Naive thymus-derived CD4-positive, alpha-beta T cell (primary cell): ENCODE data around the gene SLC66A2. TPM values are rescaled to one million over a fixed set of nuclear protein-coding genes. Genes with fewer than 3 reads are reported as not detected.

Source experiments
- ATAC-seq: fragments of 150-1000 bp; cut with Tn5 transposase; 2 replicates; pipeline ENCODE4 v1.10.0; 2021; ENCODE audit warnings: mild to moderate bottlenecking, moderate library complexity
- CTCF ChIA-PET: fragments of 350-600 bp; sonication (Branson Sonifier 250); formaldehyde crosslinking; loops from one replicate; lab custom pipeline; 2021; ENCODE audit warnings: antibody characterized with exemption; lab: Charles Lee
- POLR2A ChIA-PET: fragments of 350-600 bp; sonication (Branson Sonifier 250); formaldehyde crosslinking; loops from one replicate; lab custom pipeline; 2021; ENCODE audit warnings: antibody characterized with exemption, inconsistent platforms; lab: Charles Lee
- DNase-seq, 9 donors: peaks; one replicate each; pipeline versions ENCODE4 v3.0.0 to v3.0.0-alpha.2; 2020 to 2022; ENCODE audit warnings: mixed read lengths in 1 of 9
- H3K27ac ChIP-seq: one replicate; pipeline ENCODE4 v1.7.0; 2013; ENCODE audit warnings: mild to moderate bottlenecking, low read depth, low read length, moderate library complexity
- H3K27me3 ChIP-seq, 2 donors: one replicate each; pipeline ENCODE4 v1.7.0; 2013; ENCODE audit warnings: low read length in 2 of 2, mild to moderate bottlenecking in 2 of 2, moderate library complexity in 2 of 2; ENCODE audit not compliant: control insufficient read depth in 2 of 2, insufficient read depth in 2 of 2
- H3K36me3 ChIP-seq, 3 experiments: 1 replicate in 2 of 3; 2 replicates in 1 of 3; pipeline ENCODE4 v1.7.0; 2013; ENCODE audit warnings: low read length in 3 of 3, mild to moderate bottlenecking in 3 of 3, moderate library complexity in 1 of 3; ENCODE audit not compliant: insufficient read depth in 3 of 3, control insufficient read depth in 2 of 3
- H3K4me1 ChIP-seq, 2 donors: one replicate each; pipeline ENCODE4 v1.7.0; 2013; ENCODE audit warnings: low read length in 2 of 2, mild to moderate bottlenecking in 2 of 2, moderate library complexity in 1 of 2; ENCODE audit not compliant: control insufficient read depth in 2 of 2, insufficient read depth in 2 of 2
- H3K4me3 ChIP-seq: 2 replicates; pipeline ENCODE4 v1.7.0; 2013; ENCODE audit warnings: mild to moderate bottlenecking, low read length
- H3K9me3 ChIP-seq, 3 experiments: 1 replicate in 2 of 3; 2 replicates in 1 of 3; pipeline ENCODE4 v1.7.0; 2013; ENCODE audit warnings: low read length in 3 of 3; ENCODE audit not compliant: control insufficient read depth in 2 of 3
- H3K27ac Mint-ChIP-seq, 9 donors: one replicate each; pipeline ENCODE4 v1.8.0; 2020 to 2022; ENCODE audit warnings: mixed read lengths in 9 of 9, mild to moderate bottlenecking in 8 of 9, moderate library complexity in 5 of 9, inconsistent platforms in 2 of 9
- H3K27me3 Mint-ChIP-seq, 5 donors: one replicate each; pipeline ENCODE4 v1.8.0; 2021 to 2022; ENCODE audit warnings: mixed read lengths in 5 of 5, mild to moderate bottlenecking in 1 of 5
- H3K36me3 Mint-ChIP-seq, 5 donors: one replicate each; pipeline ENCODE4 v1.8.0; 2020 to 2022; ENCODE audit warnings: mixed read lengths in 5 of 5, mild to moderate bottlenecking in 3 of 5, inconsistent platforms in 1 of 5
- H3K4me1 Mint-ChIP-seq, 7 donors: one replicate each; pipeline ENCODE4 v1.8.0; 2020 to 2022; ENCODE audit warnings: mixed read lengths in 7 of 7, mild to moderate bottlenecking in 3 of 7, inconsistent platforms in 1 of 7
- H3K4me3 Mint-ChIP-seq, 10 donors: one replicate each; pipeline ENCODE4 v1.8.0; 2020 to 2022; ENCODE audit warnings: mild to moderate bottlenecking in 10 of 10, mixed read lengths in 10 of 10, moderate library complexity in 6 of 10, inconsistent platforms in 2 of 10
- H3K9me3 Mint-ChIP-seq, 11 donors: one replicate each; pipeline ENCODE4 v1.8.0; 2020 to 2022; ENCODE audit warnings: mixed read lengths in 11 of 11, mild to moderate bottlenecking in 4 of 11, inconsistent platforms in 1 of 11, moderate library complexity in 1 of 11
- intact Hi-C, 2 donors: fragments of 100-400 bp; cut with micrococcal nuclease; formaldehyde crosslinking; loops; one replicate each; pipeline ENCODE4 v1.15.1; 2023
- polyA plus RNA-seq, 2 donors: library from polyadenylated mRNA; unstranded; fragments of 300-500 nt; fragmentation: Illumina TruSeq; gene quantifications; one replicate each; pipeline ENCODE4 v1.2.3, GENCODE V29; 2021
- total RNA-seq, 6 experiments: library from RNA in 5 of 6; stranded (reverse) in 5 of 6; gene quantifications; 1 replicate in 5 of 6; 2 replicates in 1 of 6; pipeline ENCODE4 v1.2.3 and lab custom pipeline; 2021 to 2026

The SLC66A2 gene
- total and polyA plus RNA-seq, 7 experiments from 2014 or later, result 14.9 to 106 (median 34.1) TPM

DNA sequence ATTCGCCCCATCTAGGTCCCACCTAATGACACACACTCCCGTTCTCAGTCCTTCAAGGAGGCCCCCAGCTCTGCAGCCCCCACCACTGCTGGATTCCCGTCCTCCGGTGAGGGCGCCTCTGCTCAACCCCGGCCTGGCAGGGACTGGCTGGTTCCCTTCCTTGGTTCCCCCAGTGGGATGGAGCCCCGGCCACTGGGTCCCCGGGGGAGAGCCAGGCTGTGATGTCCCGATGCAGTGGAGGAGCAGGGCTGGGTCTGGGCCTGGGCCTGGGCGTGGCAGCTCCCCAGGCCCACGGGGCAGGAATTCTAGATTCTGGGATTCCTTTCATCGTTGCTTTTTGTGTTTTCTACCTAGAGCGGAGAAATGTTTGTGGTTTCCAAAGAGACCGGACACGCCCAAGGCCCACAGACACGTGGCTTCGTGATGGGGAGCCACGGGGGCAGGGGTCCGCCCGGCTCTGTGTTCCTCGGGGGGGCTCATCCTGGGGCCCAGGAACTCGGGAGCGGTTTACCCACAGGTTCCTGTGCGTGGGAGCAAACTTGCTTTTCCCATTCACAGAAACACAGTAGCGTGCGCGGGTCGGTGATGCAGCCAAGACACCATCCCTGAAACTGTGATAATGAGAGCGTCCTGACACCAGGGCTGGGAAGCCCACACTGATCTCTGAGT is 67.0 kb downstream of the SLC66A2 start:
- peak in 1 of 9 donors; percentile 17 for DNase-seq
- Histone ChIP-seq H3K4me3 (no peak overlapping the region), H3K36me3 (no peaks in the 10 kb centered on the region), H3K9me3 (peaks cover 0 to 10% (median 0%) of the 10 kb centered on the region in 3 experiments), H3K27ac (no peak overlapping the region), H3K27me3 (no peaks in the 10 kb centered on the region), H3K4me1 (no peaks in the 10 kb centered on the region)
- Mint-ChIP-seq H3K36me3 (peaks cover 0 to 8% (median under 1%) of the 10 kb centered on the region in 5 donors), H3K27ac (no peak overlapping the region), H3K4me1 (peaks cover 0 to 2% (median 0%) of the 10 kb centered on the region in 7 donors), H3K9me3 (peaks cover 0 to 11% (median 7%) of the 10 kb centered on the region in 11 donors), H3K27me3 (no peaks in the 10 kb centered on the region), H3K4me3 (no peak overlapping the region)
- ATAC-seq, result no peak
- POLR2A ChIA-PET, result no interaction called here
- CTCF ChIA-PET, result no interaction called here
- intact Hi-C loops, result no loop called here

DNA sequence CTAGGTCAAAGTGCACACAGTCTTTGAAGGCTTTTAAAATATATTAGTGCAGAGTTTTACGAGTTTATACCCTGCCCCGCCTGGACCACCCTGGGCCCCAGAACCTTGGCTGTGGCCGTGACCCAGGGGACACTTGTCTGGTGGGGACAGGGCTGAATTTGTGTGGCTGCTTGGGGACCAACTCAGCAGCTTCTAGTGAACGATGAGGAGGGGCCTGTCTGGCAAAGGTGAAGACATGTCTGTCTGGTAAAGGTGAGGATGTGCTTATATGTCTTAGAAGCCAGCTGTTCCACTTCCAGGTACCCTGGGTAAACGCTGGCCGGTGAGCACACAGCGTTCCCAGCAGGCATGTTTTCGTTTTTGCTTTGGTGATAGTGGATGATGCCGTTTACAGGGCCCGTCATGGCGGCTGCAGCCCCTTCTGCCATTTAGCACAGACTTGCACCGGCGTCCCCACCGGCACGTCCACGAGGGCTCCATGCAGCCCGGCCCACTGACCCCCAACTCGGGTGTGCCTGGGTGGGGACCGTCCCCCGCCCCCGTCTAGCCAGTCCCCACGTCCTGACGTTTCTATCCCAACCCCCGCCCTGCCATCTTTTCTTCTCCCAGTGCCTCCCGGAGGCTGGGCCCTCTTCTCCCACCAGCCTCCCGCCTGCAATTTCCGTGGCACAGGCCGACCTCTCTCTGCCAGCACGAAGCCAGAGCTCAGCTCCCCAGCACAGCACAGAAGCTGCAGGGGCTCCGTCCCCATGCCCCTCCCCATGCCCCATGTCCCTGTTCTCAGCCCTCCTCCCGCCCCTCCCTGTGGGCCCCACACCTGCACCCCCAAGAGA is 67.8 kb downstream of the SLC66A2 start:
- Mint-ChIP-seq H3K4me1 (peaks cover 0 to 2% (median 0%) of the 10 kb centered on the region in 7 donors), H3K9me3 (peaks cover 0 to 4% (median 2%) of the 10 kb centered on the region in 11 donors), H3K4me3 (no peak overlapping the region), H3K36me3 (peaks cover 0 to 3% (median under 1%) of the 10 kb centered on the region in 5 donors), H3K27ac (no peak overlapping the region), H3K27me3 (no peaks in the 10 kb centered on the region)
- Histone ChIP-seq H3K36me3 (no peaks in the 10 kb centered on the region), H3K4me1 (no peaks in the 10 kb centered on the region), H3K27me3 (no peaks in the 10 kb centered on the region), H3K27ac (no peak overlapping the region), H3K4me3 (no peak overlapping the region), H3K9me3 (peaks cover 0 to 2% (median 0%) of the 10 kb centered on the region in 3 experiments)
- ChIA-PET POLR2A (no interaction called here), CTCF (no interaction called here)
- DNase-seq, result no peak
- no peak for ATAC-seq
- intact Hi-C loops, result no loop called here

DNA sequence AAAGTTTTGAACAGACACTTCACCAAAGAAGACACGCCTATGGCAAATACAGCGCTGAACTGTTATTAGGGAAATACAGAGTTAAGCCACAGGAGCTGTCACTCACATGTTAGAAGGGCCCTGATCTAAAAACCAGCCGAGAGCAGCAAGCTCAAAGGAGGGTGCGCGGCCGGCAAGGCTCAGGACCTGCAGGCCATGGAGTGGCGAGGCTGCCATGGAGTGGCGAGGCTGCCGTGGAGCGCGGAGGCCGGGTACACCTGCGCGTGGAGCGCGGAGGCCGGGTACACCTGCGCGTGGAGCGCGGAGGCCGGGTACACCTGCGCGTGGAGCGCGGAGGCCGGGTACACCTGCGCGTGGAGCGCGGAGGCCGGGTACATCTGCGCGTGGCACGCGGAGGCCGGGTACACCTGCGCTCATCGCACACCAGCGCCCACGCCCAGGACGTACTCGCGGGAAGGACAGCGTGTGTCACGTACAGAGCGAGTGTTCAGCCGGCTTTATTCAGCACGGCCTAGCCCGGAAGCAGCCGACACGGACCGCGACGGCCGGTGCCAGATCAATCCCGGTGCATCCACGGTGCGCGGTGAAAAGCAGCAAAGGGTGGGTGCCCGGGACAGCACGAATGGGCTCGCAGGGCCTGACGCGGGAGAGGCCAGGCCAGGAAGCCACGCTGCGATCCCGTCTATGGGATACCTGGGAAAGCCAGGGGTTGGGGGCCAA is 68.8 kb downstream of the SLC66A2 start:
- Mint-ChIP-seq H3K27me3 (no peaks in the 10 kb centered on the region), H3K9me3 (peaks cover 0 to 4% (median 0%) of the 10 kb centered on the region in 11 donors), H3K4me3 (no peak overlapping the region), H3K27ac (no peak overlapping the region), H3K36me3 (peaks cover 0 to 3% (median 0%) of the 10 kb centered on the region in 5 donors), H3K4me1 (peaks cover 0 to 2% (median 0%) of the 10 kb centered on the region in 7 donors)
- H3K4me1 ChIP-seq, result no peaks in the 10 kb centered on the region
- no peaks in the 10 kb centered on the region for H3K9me3 ChIP-seq
- no peak overlapping the region for H3K27ac ChIP-seq
- intact Hi-C loops, result no loop called here
- DNase-seq (peak in 1 of 9 donors; percentile 12), ATAC-seq (no peak)
- no peaks in the 10 kb centered on the region for H3K36me3 ChIP-seq
- no peak overlapping the region for H3K4me3 ChIP-seq
- no peaks in the 10 kb centered on the region for H3K27me3 ChIP-seq
- ChIA-PET POLR2A (no interaction called here), CTCF (no interaction called here)

DNA sequence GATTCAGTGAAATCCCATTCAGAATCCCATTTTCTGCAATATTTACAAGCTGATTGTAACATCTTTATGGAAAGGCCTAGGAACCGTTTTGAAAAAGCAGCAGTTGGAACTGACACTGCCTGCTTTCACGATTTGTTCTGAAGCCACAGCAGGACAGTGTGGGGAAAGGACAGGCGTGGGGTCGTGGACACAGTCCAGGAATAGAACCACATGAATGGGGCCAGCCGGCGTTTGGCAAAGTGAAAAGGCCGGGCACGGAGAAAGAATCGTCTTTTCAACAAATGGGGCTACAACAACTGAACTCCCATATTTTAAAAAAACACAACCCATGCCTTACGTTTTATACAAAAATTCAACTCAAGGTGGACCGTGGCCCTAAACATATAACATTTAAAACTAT is 69.8 kb downstream of the SLC66A2 start:
- DNase-seq (no peak), ATAC-seq (no peak)
- H3K27me3 ChIP-seq, result no peaks in the 10 kb centered on the region
- no peaks in the 10 kb centered on the region for H3K36me3 ChIP-seq
- Mint-ChIP-seq H3K27me3 (no peaks in the 10 kb centered on the region), H3K9me3 (peaks cover 0 to 4% (median 0%) of the 10 kb centered on the region in 11 donors), H3K4me1 (peaks cover 0 to 2% (median 0%) of the 10 kb centered on the region in 7 donors), H3K36me3 (peaks cover 0 to 3% (median 0%) of the 10 kb centered on the region in 5 donors), H3K27ac (no peak overlapping the region), H3K4me3 (no peak overlapping the region)
- ChIA-PET POLR2A (no interaction called here), CTCF (interaction anchor here (0.6 kb wide), 1 partner anchor 153 kb away, joined by 3 read pairs; no protein-coding TSS in a partner anchor)
- no peaks in the 10 kb centered on the region for H3K9me3 ChIP-seq
- intact Hi-C loops, result no loop called here
- H3K4me1 ChIP-seq, result no peaks in the 10 kb centered on the region
- H3K27ac ChIP-seq, result no peak overlapping the region
- no peak overlapping the region for H3K4me3 ChIP-seq

DNA sequence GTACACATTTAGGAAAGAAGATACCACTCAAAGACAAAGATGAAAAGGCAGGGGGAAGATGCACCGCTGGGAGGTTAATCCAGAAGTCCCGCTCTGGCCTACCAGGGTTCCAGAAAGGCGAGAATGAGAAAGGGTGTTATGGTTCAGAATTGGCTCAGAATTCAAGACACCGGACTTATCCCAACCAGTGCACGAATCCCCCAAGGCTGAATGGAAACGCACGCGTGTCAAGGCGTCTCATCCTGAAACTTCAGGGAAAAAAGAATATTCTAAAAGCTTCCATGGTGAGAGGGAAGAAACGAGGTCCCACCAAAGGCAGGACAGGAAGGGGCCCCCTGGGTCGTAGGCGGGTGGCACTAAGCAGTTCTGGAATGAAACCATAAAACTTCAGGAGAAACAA is 71.9 kb downstream of the SLC66A2 start:
- Mint-ChIP-seq H3K36me3 (peaks cover 0 to 3% (median 0%) of the 10 kb centered on the region in 5 donors), H3K27ac (no peak overlapping the region), H3K4me1 (peaks cover 0 to 2% (median 0%) of the 10 kb centered on the region in 7 donors), H3K27me3 (no peaks in the 10 kb centered on the region), H3K9me3 (peaks cover 0 to 4% (median 0%) of the 10 kb centered on the region in 11 donors), H3K4me3 (no peak overlapping the region)
- DNase-seq, result no peak
- intact Hi-C loops, result no loop called here
- no peaks in the 10 kb centered on the region for H3K36me3 ChIP-seq
- H3K27me3 ChIP-seq, result no peaks in the 10 kb centered on the region
- no peak overlapping the region for H3K4me3 ChIP-seq
- POLR2A ChIA-PET, result no interaction called here
- H3K4me1 ChIP-seq, result no peaks in the 10 kb centered on the region
- CTCF ChIA-PET, result no interaction called here
- ATAC-seq, result no peak
- no peak overlapping the region for H3K27ac ChIP-seq
- H3K9me3 ChIP-seq, result no peaks in the 10 kb centered on the region

DNA sequence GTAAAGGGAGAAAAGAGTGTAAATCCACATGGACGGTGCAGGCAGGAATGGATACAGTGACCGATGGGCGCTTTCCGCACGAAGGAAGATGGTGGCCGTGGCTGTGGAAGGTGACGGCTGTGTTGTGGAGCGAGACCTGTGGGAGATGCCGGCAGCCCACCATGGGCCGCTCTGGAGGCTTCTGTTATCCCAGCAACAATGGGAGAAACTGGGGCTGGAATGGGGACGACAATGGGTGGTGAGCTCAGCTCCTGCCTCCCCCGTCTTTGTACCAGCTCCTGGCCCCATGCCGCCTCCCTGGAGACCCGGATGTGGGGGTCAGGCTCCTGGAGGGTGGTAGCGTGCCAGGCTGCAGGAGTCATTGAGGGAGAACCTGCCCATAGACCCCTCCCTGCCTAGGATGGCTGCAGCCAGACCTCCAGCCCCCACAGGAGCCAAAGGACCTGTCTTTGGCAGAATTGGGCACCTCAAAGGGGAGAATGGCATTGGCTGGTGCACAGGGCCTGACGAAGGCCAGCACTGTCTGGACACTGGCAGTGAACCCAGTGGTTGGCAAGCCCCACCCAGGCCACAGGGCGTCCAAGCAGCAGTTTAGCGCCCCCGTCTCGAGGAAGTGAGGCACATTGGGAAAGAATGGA is 72.6 kb downstream of the SLC66A2 start:
- no peak overlapping the region for H3K4me3 Mint-ChIP-seq
- no peaks in the 10 kb centered on the region for H3K27me3 ChIP-seq
- H3K36me3 ChIP-seq, result no peaks in the 10 kb centered on the region
- no peaks in the 10 kb centered on the region for H3K9me3 ChIP-seq
- no peaks in the 10 kb centered on the region for H3K4me1 ChIP-seq
- DNase-seq (no peak), ATAC-seq (no peak)
- no peaks in the 10 kb centered on the region for H3K27me3 Mint-ChIP-seq
- no peak overlapping the region for H3K27ac ChIP-seq
- peaks cover 0 to 2% (median 0%) of the 10 kb centered on the region in 7 donors for H3K4me1 Mint-ChIP-seq
- H3K4me3 ChIP-seq, result no peak overlapping the region
- intact Hi-C loops, result no loop called here
- no peak overlapping the region for H3K27ac Mint-ChIP-seq
- CTCF ChIA-PET, result no interaction called here
- POLR2A ChIA-PET, result no interaction called here
- peaks cover 0 to 4% (median 0%) of the 10 kb centered on the region in 11 donors for H3K9me3 Mint-ChIP-seq
- peaks cover 0 to 3% (median 0%) of the 10 kb centered on the region in 5 donors for H3K36me3 Mint-ChIP-seq
